GM19372 (cell line): ENCODE measurements around the gene ROGDI.
A peak's percentile ranks its signal among the peaks of the same experiment; 100 is the strongest.

ENCODE experiments used
- ATAC-seq: cut with Tn5 transposase; IDR thresholded peaks from one replicate; pipeline ENCODE4 v1.9.1; 2021; ENCODE audit warnings: mild to moderate bottlenecking, low read depth, moderate library complexity; ENCODE audit not compliant: unreplicated experiment

ROGDI gene

GRCh38 chr16:4769306-4769638 lies 33.2 kb downstream of the ROGDI start:
- ATAC-seq, result no peak

- peak; percentile 59 for ATAC-seq
Measured at GRCh38 chr16:4768549-4769305, 33.7 kb downstream of the ROGDI start.

DNA sequence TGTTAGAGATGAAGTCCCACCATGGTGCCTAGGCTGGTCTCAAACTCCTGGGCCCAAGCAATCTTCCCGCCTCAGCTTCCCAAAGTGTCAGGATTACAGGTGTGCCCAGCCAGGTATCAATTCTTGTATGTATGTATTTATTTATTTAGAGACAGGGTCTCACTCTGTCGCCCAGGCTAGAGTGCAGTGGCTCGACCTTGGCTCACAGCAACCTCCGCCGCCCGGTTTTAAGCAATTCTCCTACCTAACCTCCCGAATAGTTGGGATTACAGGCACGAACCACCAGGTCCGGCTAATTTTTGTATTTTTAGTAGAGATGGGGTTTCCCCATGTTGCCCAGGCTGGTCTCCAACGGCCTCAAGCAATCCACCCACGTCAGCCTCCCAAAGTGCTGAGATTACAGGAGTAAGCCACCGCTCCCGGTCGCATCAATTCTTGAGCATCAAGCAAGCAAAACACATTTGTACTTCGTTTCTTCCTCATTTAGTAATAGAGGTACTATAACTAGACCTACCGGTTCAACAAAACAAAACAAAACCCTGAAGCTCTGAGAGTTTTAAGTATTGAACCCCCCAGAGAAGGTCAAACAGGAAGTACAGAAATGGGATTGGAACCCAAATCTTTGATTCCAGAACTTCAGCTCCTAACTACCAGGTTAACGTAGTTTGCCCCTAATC lies 34.4 kb downstream of the ROGDI start:
- ATAC-seq, result peak; percentile 2

DNA sequence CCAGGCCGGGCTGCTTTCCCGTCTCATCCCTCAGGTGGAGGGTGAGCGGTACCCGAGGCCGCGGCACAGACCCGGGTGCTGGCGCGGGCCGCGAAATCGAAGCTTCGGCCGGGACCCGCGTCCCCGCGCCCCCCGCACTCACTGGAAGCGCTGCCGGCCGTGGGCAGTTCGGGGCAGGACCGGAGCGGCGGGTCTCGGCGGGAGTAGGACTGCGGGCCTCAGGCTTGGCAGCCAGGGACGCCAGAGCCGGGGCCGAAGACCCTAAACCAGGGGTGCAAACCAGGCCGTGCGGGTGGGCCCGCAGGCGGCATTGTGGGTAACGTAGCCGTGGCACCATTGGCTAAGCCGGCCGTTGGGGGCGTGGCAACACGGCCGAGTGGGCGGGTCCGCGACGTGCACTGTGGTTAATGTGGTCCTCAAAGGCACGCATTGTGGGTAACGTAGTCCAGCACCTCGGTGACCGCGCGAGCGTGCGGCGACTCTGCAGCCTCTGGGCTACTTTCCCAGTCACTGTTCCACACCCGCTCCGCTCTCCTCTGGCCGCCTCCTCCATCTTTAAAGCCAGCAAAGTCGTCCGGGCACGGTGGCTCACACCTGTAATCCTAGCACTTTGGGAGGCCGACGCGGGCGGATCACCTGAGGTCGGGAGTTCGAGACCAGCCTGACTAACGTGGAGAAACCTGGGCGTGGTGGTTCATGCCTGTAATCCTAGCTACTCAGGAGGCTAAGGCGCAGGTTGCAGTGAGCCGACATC lies 35.4 kb downstream of the ROGDI start, which contains the start of gene ZNF500:
TSS of gene ZNF500 (minus strand) at position 288 of the 754 bp plus-strand sequence. CDS start 1,184 bp downstream, outside the sequence.
- ATAC-seq, result peak; percentile 78

DNA sequence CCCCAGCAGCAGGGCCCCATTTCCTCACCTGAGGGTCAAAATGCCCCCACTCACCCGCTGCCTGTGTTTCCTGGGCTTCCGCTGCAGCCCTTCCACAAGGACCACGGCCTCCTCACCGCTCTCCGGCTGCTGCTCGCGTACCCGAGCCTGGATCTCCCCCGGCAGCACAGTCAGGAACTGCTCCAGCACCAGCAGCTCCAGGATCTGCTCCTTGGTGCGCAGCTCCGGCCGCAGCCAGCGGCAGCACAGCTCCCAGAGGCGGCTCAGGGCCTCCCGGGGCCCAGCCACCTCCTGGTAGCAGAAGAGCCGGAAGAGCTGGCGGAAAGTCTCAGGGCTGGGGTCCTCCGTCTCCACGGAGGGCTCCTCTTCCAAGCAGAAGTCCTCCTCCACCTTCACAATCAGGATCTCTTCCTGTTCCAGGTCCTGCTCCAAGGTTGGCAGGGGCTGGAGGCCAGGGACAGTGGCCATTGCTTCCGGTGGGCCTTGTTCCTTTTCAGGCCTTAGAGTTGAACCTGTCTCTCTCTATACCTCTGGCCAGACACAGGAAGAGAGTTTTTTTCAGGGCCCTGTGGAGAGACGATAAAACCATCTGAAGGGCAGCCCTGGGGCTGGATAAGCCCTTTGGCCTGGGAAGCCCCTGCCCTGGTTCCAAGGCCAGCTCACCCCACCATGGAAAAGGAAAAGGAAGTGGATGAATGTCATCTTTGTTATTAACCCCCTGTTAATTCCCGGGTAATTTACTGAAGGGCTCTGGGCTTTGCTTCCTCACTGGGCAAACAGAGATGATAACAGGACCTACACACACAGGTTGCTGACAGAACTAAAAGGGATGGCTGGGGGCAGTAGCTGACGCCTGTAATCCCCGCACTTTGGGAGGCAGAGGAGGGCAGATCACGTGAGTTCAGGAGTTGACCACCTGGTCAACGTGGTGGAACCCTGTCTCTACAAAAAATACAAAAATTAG lies 36.6 kb downstream of the ROGDI start:
- ATAC-seq, result no peak

- no peak for ATAC-seq
Measured at GRCh38 chr16:4763791-4764190, 38.6 kb downstream of the ROGDI start.

GRCh38 chr16:4762205-4762604 lies 40.2 kb downstream of the ROGDI start:
- ATAC-seq, result no peak

DNA sequence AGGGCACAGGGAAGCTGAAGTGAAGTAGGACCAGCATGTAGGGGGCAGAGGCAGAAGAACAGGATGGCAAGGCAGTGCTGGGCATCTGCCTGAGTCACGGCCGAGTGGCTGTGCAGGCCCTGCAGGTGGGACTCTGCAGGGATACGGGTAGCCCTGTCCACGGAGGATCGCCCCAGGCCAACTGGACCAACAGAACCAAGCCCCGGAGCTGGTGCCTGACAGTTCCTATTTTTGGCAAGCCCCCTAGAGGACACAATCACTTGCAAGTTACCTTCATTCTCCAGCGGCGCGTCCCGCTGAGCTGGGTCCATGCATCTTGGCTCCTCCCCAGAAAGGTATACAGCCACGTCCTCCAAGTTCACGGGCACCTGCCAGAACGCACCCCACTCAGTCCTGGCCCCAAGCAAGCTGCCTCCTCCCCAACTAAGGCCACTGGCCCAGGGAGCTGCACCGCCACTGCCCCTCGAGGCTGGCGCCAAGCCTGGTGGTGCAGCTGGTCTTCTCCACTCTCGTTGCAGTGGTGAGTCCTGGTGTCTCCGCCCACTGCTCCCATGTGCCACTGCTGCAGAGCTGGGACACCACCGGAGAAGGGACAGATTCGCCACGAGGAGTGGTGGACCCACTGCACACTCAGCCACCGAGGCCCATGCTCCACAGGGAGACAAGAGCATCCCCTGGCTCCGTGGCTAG lies 42.1 kb downstream of the ROGDI start:
- ATAC-seq, result no peak

DNA sequence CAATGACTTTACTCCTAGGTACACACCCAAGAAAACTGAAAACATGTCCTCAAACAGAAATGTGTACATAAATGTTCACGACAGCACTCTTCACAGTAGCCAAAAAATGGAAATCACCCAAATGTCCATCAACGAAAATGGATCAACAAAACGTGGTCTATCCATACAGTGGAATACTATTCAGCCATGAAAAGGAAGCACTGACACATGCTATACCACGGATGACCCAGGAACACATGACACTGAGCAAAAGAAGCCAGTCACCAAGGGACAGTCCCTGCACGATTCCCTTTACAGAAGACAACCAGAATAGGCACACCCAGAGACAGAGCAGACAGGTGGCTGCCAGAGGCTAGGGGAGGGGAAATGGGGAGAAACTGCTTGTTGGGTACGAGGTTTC lies 46.7 kb downstream of the ROGDI start:
- no peak for ATAC-seq

DNA sequence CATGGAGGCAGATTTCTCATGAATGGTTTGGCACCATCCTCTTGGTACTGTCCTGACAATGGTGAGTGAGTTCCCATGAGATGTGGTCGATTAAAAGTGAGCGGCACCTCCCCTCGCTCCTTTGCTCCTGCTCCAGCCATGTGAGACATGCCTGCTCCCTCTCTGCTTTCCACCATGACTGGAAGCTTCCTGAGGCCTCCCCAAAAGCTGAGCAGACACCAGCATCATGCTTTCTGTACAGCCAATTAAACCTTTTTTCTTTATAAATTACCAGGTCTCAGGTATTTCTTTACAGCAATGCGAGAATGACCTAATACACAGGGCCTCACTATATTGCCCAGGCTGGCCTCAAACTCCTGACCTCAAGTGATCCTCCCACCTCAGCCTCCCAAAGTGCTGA lies 47.6 kb downstream of the ROGDI start:
- ATAC-seq, result no peak

DNA sequence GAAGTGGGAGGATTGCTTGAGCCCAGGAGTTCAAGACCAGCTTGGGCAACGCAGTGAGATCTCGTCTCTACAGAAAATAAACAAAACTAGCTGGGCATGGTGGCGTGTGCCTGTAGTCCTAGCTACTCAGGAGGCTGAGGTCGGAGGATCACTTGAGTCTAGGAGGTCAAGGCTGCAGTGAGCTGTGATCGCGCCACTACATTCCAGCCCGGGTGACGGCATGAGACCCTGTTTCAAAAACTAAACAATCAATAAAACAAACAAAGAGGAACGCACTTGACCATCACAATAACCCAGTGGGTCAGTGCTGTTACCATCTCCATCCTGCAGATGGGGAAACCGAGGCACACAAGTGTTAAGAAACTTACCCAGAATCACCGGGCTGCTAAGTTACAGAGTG lies 49.2 kb downstream of the ROGDI start:
- no peak for ATAC-seq

DNA sequence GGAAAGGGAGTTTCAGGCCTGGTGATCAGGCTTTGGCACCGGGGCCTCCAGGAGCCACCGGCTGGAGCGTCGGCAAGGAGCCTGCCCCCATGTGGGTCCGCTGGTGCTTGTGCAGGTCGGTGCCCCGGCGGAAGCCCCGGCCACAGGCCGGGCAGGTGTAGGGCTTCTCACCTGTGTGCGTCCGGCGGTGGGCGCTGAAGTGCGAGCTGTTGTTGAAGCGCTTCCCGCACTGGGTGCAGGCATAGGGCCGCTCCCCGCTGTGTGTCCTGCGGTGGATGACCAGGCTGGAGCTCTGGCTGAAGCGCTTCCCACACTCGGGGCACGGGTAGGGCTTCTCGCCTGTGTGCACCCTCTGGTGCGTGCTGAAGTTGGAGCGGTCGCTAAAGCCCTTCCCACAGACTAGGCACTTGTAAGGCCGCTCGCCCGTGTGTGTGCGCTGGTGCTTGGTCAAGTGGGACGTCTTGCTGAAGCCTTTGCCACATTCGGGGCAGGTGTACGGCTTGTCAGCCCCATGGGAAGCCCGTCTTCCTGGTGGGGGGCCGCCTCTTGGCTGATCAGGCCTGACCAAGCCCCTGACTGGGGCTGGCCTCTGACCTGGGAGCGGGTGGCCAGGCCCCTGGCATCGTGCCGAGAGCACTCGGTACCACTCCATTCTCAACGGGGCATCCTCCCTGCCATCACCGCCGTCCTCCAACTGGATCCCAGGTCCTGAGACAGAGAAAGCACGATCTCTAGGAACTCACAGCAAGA lies 49.9 kb downstream of the ROGDI start:
- no peak for ATAC-seq

DNA sequence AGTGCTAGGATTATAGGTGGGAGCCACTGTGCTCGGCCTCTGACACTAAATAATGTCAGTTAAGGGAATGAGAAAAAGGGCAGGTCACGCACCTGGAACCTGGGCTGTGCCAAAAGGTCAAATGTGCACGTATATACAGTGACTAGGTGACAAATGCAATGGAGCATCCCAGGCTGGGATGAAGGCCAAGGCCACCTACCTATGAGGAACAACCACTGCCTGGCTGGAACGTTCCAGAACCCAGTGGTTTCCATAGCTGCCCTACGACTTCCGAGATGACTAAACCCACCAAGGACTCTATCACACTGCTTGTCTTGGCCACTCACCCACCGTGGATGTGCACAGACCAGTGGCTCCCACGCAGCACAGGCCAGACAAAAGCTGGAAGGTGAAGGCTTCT lies 51.5 kb downstream of the ROGDI start:
- ATAC-seq, result no peak

- ATAC-seq, result no peak
Measured at GRCh38 chr16:4749700-4750257, 52.7 kb downstream of the ROGDI start.

DNA sequence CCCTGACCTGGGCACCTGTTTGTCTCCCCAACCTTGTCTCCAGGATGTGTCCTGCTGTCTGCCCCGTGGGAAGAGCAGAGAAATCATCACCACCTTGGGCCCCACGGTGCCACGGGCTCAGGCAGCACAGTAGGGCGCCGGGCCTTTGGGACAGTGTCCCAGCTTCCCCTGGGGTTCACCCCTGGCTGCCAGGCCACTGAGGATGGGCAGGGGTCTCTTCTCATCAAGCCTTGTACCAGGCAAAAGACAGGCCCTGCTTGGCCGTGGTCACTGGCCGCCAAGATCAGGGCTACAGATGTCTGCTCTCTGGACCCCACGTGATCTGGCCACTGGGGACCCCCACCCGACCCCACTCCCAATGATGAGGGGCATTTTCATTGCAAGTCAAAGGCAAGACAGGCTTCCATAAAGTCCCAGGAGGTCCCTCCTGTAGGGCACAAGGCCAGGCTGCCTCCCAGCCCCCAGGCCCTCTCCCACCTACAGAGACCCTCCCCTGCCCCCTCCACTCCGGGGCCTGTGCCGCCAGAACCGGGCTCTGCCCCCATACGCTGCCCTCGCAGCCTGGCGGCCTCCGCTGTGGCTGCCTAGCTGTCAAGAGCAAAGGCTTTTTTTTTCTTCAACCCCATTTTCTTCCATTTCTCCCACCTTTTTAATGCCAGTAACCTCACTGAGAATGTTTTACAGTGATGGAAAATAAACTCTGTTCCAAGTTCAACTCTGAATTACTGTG lies 53.6 kb downstream of the ROGDI start:
- ATAC-seq, result no peak

DNA sequence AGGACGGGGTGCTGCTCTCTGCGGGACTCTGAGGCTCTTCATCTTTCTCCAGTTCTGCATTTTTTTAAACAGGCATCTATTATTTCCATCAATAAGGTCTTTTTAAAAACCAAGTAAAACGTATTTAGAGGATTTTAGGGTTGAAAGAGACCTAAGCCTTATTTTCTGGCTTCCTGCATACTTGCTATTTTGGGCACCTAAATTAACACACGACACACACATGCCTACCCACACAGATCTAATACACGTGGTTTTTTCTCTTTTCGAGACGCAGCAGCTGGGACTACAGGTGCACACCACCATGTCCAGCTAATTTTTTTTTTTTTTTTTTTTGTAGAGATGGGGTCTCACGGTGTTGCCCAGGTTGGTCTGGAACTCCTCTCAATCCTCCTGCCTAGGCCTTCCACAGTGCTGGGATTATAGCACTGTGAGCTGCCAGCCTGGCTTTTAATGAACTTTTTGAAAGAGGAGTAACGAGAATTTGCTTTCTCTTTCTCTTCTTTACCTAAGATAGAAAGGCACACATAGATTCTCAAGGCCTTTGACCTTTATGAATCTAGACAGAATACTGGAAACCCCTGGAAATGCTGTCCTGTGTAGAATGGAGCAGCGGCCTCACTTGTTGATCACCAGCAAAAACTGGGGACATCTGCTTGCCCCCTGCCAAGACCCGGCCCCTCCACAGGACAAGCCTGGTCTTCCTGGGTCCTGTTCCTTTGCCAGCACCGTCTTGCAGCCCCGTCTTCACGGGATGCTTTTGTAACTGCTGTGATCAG lies 54.3 kb downstream of the ROGDI start:
- no peak for ATAC-seq

GRCh38 chr16:4746991-4747574 lies 55.4 kb downstream of the ROGDI start:
- no peak for ATAC-seq
